NB4 (cell line): ENCODE measurements around the gene NSD1.

Experiments used
- DNase-seq: peaks from one replicate; pipeline ENCODE4 v3.0.0; 2010; ENCODE audit warnings: low read depth
- H3K4me3 ChIP-seq: one replicate; pipeline ENCODE4 v1.5.1; 2011; ENCODE audit warnings: mild to moderate bottlenecking, low read depth, low read length, moderate library complexity
- MYC ChIP-seq: IDR thresholded peaks from 2 replicates; pipeline ENCODE4 v1.6.1; 2011; ENCODE audit warnings: low read depth, low read length
- POLR2A ChIP-seq: IDR thresholded peaks from 2 replicates; pipeline ENCODE4 v1.6.1; 2011; ENCODE audit warnings: mild to moderate bottlenecking; ENCODE audit not compliant: insufficient read length; ENCODE audit errors: extremely low read depth
- TF ChIP-seq, protein P1 (sequence below): IDR thresholded peaks from one replicate; pipeline ENCODE4 v1.5.1; 2012; ENCODE audit warnings: low read depth, low read length
- TF ChIP-seq, protein P2 (sequence below): IDR thresholded peaks from 2 replicates; pipeline ENCODE4 v1.6.1; 2011; ENCODE audit warnings: low read depth, low read length

NSD1 gene

DNA sequence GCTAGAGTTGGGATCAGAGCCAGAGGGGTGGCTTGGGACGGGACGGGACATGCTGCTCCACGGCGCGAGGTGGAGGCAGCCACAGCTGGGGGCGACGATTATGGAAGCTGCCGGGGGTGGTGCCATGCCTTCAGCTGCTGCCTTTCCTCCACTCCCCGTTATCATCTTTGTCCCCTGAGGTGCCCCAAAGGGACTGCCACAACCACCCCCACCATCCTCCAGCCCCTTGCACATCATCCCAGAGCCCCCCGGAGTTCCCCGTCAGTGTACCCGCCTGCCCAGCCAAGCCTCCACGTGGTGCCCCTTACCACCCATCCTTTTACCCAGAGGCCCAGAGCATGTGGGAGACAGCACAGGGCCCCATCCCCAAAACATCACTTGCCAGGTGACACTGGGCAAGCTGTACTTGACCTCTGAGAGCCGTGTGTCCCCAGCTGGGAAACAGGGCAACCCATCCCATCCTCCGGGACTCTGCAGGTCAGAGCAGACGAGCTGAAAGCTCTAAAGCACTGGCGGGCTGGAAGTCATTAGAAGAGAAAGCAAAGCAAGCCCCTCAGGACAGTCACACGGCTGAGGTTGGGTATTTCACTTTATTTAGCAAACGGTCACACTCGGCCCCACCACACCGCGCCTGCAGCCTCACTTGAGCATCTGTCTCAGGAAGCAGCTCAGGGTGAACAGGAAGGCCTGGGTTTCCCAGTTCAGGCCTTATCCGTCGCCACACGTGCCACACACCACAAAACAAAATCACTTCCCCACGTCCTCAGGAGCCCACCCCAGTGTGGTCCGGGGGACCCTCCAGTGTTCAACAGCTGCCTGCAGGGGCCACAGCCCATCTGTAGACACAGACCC is 197.6 kb downstream of the NSD1 start:
- H3K4me3 ChIP-seq, result no peak overlapping the region
- DNase-seq, result no peak
- TF ChIP-seq POLR2A (no peak), MYC (no peak)
- TF ChIP-seq, protein P1, sequence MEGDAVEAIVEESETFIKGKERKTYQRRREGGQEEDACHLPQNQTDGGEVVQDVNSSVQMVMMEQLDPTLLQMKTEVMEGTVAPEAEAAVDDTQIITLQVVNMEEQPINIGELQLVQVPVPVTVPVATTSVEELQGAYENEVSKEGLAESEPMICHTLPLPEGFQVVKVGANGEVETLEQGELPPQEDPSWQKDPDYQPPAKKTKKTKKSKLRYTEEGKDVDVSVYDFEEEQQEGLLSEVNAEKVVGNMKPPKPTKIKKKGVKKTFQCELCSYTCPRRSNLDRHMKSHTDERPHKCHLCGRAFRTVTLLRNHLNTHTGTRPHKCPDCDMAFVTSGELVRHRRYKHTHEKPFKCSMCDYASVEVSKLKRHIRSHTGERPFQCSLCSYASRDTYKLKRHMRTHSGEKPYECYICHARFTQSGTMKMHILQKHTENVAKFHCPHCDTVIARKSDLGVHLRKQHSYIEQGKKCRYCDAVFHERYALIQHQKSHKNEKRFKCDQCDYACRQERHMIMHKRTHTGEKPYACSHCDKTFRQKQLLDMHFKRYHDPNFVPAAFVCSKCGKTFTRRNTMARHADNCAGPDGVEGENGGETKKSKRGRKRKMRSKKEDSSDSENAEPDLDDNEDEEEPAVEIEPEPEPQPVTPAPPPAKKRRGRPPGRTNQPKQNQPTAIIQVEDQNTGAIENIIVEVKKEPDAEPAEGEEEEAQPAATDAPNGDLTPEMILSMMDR, result no peak
- TF ChIP-seq, protein P2, sequence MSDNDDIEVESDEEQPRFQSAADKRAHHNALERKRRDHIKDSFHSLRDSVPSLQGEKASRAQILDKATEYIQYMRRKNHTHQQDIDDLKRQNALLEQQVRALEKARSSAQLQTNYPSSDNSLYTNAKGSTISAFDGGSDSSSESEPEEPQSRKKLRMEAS, result no peak

DNA sequence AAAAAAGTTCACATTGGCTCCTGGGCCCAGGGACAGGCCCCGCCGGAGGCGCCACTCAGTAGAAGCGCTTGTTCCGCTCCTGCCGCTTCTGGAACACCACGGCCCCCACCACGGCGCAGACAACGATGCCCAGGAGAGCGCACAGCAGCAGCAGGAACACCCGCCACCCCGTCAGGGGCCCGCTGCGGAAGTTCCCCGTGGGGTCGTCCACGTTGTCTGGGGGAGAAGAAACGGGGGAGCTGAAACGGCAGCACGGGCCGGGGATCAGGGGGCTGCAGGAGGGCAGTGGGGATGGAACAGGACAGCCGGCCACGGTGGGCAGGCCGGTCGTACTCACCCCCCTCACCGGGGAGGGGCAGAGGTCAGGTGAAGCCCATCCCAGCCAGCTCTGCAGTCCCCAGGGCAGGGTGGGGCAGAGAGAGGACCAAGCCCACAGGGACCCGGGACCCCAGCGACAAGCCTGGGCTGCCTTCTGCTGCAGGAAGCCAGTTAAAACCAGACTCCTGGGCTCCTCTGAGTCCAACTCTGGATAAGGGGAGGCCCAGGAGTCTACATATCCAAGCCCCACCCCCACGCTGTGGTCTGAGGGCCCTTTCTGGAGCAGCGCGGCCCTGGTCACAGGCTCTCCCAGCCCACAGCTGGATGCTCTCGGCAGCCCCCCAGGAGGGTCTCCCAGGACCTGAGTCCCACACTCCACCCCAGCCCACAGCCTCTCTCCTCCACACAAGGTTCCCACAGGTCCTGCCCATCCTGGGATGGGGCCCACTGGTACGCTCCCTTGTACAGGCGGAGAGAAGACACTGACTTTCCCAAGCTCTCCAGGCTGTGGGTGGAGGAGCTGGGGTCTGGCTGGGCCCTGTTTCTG is 198.7 kb downstream of the NSD1 start:
- no peak overlapping the region for H3K4me3 ChIP-seq
- DNase-seq, result no peak
- TF ChIP-seq, protein P2, result no peak
- TF ChIP-seq MYC (no peak), POLR2A (no peak)
- TF ChIP-seq, protein P1, result no peak

DNA sequence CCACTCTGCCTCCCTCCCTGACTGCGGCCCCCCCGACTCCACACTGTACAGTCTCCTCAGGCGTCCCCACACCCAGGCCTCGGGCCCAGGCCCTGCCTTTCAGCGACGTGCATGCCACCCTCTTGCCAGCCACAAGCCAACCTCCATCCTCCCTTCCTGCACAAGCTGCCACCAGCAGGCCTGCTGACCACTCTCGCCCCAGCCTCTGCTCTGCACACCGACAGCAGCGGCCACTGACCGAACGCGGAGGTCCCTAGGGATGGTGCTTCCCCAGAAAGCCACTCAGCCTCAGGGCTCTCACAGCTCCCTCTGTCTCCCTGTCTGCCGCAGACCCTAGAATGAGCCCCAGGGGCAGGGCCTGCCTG is 199.3 kb downstream of the NSD1 start:
- TF ChIP-seq, protein P1, result no peak
- no peak for TF ChIP-seq POLR2A
- no peak for TF ChIP-seq MYC
- TF ChIP-seq, protein P2, result no peak
- no peak for DNase-seq
- H3K4me3 ChIP-seq, result no peak overlapping the region

DNA sequence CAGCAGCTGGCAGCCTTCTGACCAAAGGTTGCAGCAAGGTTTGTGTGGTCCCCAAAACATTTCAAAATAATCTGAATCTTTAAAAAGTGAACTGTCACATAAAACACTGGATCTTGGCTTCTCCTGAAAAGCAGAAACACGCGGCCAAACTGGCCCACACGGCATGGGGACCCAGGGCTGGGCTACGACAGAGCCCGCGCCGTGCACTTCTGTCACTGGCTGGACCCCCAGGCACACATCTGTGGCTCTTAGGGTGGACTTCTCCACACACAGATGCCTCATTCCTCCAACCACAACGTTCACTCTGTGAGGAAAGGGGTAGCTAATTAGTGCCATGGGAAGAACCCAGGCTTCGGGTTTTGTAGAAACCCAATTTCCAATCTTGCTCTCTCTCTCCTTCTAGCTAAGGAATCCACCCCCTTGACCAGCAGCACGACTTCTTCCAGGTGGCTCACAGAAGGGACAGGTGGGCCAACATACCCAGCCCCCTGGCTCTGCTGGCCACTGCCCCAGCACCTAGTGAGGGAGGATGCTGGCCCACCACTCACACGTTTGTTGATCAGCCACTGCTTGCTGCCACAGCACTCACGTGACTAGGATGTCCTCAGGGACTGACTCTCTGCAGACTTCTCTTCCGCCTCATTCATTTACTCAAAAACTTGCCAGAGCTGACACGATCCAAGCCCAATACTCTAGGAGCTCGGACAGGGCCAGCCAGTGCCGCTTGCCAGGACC is 200.0 kb downstream of the NSD1 start:
- TF ChIP-seq, protein P1, result no peak
- no peak for TF ChIP-seq POLR2A
- TF ChIP-seq, protein P2, result no peak
- no peak for TF ChIP-seq MYC
- no peak for DNase-seq
- no peak overlapping the region for H3K4me3 ChIP-seq

DNA sequence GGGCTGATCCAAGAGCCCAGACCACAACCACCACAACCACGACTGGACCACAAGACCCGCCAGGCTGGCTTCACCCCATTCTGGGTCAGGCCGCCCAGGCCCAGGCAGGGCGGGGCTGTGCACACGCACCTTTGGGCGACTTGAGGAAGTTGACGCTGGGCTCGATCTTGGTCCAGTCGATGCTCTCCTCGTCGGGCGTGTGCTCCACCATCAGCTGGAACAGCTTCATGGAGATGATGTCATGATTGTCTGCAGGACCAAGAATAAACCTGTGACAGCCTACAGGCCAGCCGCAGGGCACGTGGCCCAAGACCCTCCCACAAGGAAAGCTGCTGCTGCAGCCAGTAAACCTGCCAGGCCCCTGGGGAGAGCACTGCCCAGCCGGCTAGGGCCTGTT is 200.6 kb downstream of the NSD1 start:
- TF ChIP-seq, protein P1, result no peak
- TF ChIP-seq, protein P2, result no peak
- TF ChIP-seq POLR2A (no peak), MYC (no peak)
- H3K4me3 ChIP-seq, result no peak overlapping the region
- DNase-seq, result no peak
